Measurements from ENCODE around the gene RBM33.

GRCh38 chr7:155825336-155825735 is 180.9 kb downstream of the RBM33 start:
- TF ChIP-seq USF1 (IDR thresholded peaks at IDR 0.05; ENCODE audit: borderline replicate concordance, extremely low read length, insufficient read depth, low read depth, low read length): no peak
- TF ChIP-seq CTCF (IDR thresholded peaks at IDR 0.05 in 2 of 3, conservative IDR thresholded peaks at IDR 0.05 in 1 of 3; ENCODE audit: control insufficient read depth in 2 of 3, extremely low read depth in 1 of 3, insufficient read depth in 1 of 3, low read depth in 3 of 3, low read length in 3 of 3): no peak
- no peak for TF ChIP-seq ATF2 (IDR thresholded peaks at IDR 0.05; ENCODE audit: low read length)
- no peak for TF ChIP-seq MEF2A (IDR thresholded peaks at IDR 0.05; ENCODE audit: insufficient read depth, low read depth, low read length)
